GM18511 (cell line): ENCODE measurements around the gene ARL14.
"Not testable (repeated sequence)": the region's sequence is repeated elsewhere in the genome, so short reads cannot be mapped to it uniquely, and the experiment has no call there.

Experiments
- ATAC-seq: cut with Tn5 transposase; IDR thresholded peaks from one replicate; pipeline ENCODE4 v1.9.1; 2021; ENCODE audit warnings: mild to moderate bottlenecking, moderate library complexity; ENCODE audit not compliant: unreplicated experiment

ARL14 gene

GRCh38 chr3:160675566-160676124, 1.3 kb upstream of the ARL14 start:
- ATAC-seq, result no peak

- ATAC-seq, result no peak
These were observed 510 bp downstream of the ARL14 start for GRCh38 chr3:160677459-160677881.

- no peak for ATAC-seq
These were observed 1.4 kb downstream of the ARL14 start for GRCh38 chr3:160678292-160678842.

GRCh38 chr3:160684368-160684740, 7.4 kb downstream of the ARL14 start:
- no peak for ATAC-seq

- no peak for ATAC-seq
These were observed 8.3 kb downstream of the ARL14 start for GRCh38 chr3:160685144-160685766.

GRCh38 chr3:160686955-160687535, 10.1 kb downstream of the ARL14 start:
- peak; percentile 62 for ATAC-seq

- no peak for ATAC-seq
These were observed 14.2 kb downstream of the ARL14 start for GRCh38 chr3:160691151-160691550.

GRCh38 chr3:160691962-160692361, 15.0 kb downstream of the ARL14 start:
- ATAC-seq, result no peak

- no peak for ATAC-seq
These were observed 16.2 kb downstream of the ARL14 start for GRCh38 chr3:160693191-160693590.

GRCh38 chr3:160694345-160694744, 17.4 kb downstream of the ARL14 start:
- no peak for ATAC-seq

- no peak for ATAC-seq
These were observed 18.0 kb downstream of the ARL14 start for GRCh38 chr3:160695003-160695402.

GRCh38 chr3:160695915-160696327, 19.0 kb downstream of the ARL14 start:
- no peak for ATAC-seq

GRCh38 chr3:160697637-160698380, 20.8 kb downstream of the ARL14 start:
- peak; percentile 78 for ATAC-seq

- no peak for ATAC-seq
These were observed 21.7 kb downstream of the ARL14 start for GRCh38 chr3:160698599-160699195.

- ATAC-seq, result no peak
These were observed 24.5 kb downstream of the ARL14 start for GRCh38 chr3:160701490-160701889.

- no peak for ATAC-seq
These were observed 25.3 kb downstream of the ARL14 start for GRCh38 chr3:160702290-160702689.

GRCh38 chr3:160703974-160704373, 27.0 kb downstream of the ARL14 start:
- ATAC-seq, result no peak

GRCh38 chr3:160707187-160707794, 30.3 kb downstream of the ARL14 start:
- ATAC-seq, result peak; percentile 76

- no peak for ATAC-seq
These were observed 32.7 kb downstream of the ARL14 start for GRCh38 chr3:160709477-160710182.

- ATAC-seq, result not testable (repeated sequence)
These were observed 36.2 kb downstream of the ARL14 start for GRCh38 chr3:160713144-160713543.
